Uterus (tissue), 4 donors: ENCODE measurements around the gene CHST11. TPM values are rescaled to one million over a fixed set of nuclear protein-coding genes. Genes with fewer than 3 reads are reported as not detected.

Experiments used
- DNase-seq, 2 donors: peaks; one replicate each; pipeline ENCODE4 v3.0.0-alpha.2; 2019 to 2020
- H3K27ac ChIP-seq, 2 donors: fragments of 200-600 bp; sonication (generic); 1 replicate in 1 of 2; 2 replicates in 1 of 2; pipeline ENCODE4 v1.5.1; 2016 to 2018
- H3K27me3 ChIP-seq, 2 donors: fragments of 200-600 bp; sonication (generic); one replicate each; pipeline ENCODE4 v1.5.1; 2018 to 2019; ENCODE audit warnings: control low read depth in 1 of 2
- H3K36me3 ChIP-seq, 2 donors: fragments of 200-600 bp; sonication (generic); one replicate each; pipeline ENCODE4 v1.5.1; 2019; ENCODE audit warnings: control low read depth in 1 of 2
- H3K4me1 ChIP-seq, 2 donors: fragments of 200-600 bp; sonication (generic); one replicate each; pipeline ENCODE4 v1.5.1; 2018 to 2019; ENCODE audit warnings: control low read depth in 1 of 2
- H3K4me3 ChIP-seq, 2 donors: fragments of 200-600 bp; sonication (generic); 1 replicate in 1 of 2; 2 replicates in 1 of 2; pipeline ENCODE4 v1.5.1; 2018 to 2019; ENCODE audit warnings: mild to moderate bottlenecking in 1 of 2
- H3K9me3 ChIP-seq, 2 donors: fragments of 200-600 bp; sonication (generic); one replicate each; pipeline ENCODE4 v1.5.1; 2019; ENCODE audit warnings: control low read depth in 1 of 2
- POLR2A ChIP-seq, 2 donors: fragments of 450-650 bp; IDR thresholded peaks; one replicate each; pipeline ENCODE4 v1.6.1; 2016; ENCODE audit warnings: antibody characterized with exemption in 2 of 2, mild to moderate bottlenecking in 1 of 2, moderate library complexity in 1 of 2
- intact Hi-C: fragments of 100-400 bp; cut with DNase I; formaldehyde crosslinking; loops from one replicate; pipeline ENCODE4 v1.15.1; 2023; ENCODE audit warnings: low total_unique reads
- total RNA-seq, 4 donors: library from RNA; depleted of rRNA in 3 of 4; stranded (reverse); fragments of >200 nt in 3 of 4; gene quantifications; one replicate each; pipeline versions ENCODE4 v1.1.0 to v1.2.4, GENCODE V29; 2014 to 2023
- TF ChIP-seq, protein P1 (sequence below), 4 experiments: fragments of 200-600 bp in 2 of 4; fragments of 450-650 bp in 2 of 4; sonication (generic) in 2 of 4; IDR thresholded peaks; one replicate each; pipeline ENCODE4 v1.5.1; 2016 to 2019; ENCODE audit warnings: antibody characterized with exemption in 4 of 4, mild to moderate bottlenecking in 2 of 4, moderate library complexity in 1 of 4
- donor health status: DM: yes; HTN: yes; CAD: no.

CHST11 gene
- total RNA-seq, 4 donors from 2014 or later, result 21.0 to 82.1 (median 58.7) TPM

DNA sequence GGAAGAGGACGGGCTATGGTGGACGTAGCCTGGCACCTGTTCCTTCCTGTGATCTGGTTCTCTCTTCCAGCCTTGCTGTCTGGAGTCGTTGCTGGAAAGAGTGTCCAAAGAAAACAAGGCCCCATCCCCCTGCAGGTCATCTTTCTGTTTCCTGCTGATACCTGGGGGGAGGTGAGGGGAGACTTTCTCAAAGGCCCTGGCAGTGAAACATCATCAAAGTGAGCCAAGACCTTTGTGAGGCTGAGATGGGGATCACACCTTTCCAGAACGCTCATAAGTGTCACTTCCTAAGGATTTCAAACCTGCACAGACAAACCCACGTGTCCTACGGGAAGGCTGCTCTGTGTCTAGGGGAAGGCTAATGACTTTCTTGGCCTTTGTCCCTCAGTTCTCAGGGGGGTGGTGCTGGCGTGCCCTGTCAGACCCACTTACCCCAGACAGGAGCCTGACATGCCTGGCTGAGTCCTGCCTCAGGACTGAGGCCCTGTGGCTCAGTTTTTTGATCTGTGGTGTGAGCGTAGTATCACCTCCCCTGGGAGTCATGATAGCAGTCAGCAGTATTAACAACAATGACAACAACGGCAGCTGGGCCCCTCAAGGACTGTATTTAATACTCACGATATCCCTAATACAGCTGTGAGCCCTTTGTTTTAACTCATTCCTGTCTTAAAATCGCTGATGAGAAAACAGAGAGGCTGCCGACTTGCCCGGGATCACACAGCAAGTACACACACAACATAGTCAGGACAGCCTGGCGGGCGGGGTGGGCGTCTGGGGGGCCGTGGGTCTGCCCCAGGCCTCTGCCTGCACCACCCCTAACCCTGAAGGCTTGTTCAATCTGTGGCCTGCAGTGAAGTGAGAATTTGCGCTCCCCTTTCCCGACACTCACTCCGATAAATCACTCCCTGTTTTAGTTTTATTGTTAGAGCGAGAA lies 266.1 kb downstream of the CHST11 start:
- Histone ChIP-seq H3K4me3 (no peak overlapping the region), H3K9me3 (no peaks in the 10 kb centered on the region), H3K27ac (no peak overlapping the region), H3K4me1 (no peaks in the 10 kb centered on the region), H3K27me3 (no peaks in the 10 kb centered on the region), H3K36me3 (no peaks in the 10 kb centered on the region)
- DNase-seq, result no peak
- intact Hi-C loops, result no loop called here
- TF ChIP-seq, protein P1, sequence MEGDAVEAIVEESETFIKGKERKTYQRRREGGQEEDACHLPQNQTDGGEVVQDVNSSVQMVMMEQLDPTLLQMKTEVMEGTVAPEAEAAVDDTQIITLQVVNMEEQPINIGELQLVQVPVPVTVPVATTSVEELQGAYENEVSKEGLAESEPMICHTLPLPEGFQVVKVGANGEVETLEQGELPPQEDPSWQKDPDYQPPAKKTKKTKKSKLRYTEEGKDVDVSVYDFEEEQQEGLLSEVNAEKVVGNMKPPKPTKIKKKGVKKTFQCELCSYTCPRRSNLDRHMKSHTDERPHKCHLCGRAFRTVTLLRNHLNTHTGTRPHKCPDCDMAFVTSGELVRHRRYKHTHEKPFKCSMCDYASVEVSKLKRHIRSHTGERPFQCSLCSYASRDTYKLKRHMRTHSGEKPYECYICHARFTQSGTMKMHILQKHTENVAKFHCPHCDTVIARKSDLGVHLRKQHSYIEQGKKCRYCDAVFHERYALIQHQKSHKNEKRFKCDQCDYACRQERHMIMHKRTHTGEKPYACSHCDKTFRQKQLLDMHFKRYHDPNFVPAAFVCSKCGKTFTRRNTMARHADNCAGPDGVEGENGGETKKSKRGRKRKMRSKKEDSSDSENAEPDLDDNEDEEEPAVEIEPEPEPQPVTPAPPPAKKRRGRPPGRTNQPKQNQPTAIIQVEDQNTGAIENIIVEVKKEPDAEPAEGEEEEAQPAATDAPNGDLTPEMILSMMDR (IDR thresholded peaks at IDR 0.05), result no peak
- TF ChIP-seq POLR2A (IDR thresholded peaks at IDR 0.05), result no peak

DNA sequence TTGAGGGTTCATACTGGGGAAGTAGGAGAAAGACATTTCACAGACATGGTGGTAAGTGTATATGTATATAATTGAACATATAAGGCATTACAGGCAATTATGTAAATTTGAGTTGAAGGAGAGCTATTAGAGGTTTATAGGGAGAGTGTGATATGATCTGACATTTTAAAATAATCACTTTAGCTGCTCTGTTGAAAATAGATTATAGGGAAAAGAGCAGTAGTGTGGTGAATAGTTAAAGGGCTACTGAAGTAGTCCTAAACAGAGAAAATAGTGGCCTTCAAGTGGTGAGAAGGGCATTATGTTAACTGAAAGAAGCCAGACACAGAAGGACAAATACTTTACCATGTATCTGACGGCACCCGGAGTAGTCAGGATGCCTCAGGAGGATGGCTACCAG lies 267.1 kb downstream of the CHST11 start:
- no peaks in the 10 kb centered on the region for H3K9me3 ChIP-seq
- H3K27ac ChIP-seq, result no peak overlapping the region
- H3K4me3 ChIP-seq, result no peak overlapping the region
- TF ChIP-seq, protein P1 (IDR thresholded peaks at IDR 0.05), result no peak
- TF ChIP-seq POLR2A (IDR thresholded peaks at IDR 0.05), result no peak
- no peaks in the 10 kb centered on the region for H3K36me3 ChIP-seq
- DNase-seq, result no peak
- H3K27me3 ChIP-seq, result no peaks in the 10 kb centered on the region
- no peaks in the 10 kb centered on the region for H3K4me1 ChIP-seq
- intact Hi-C loops, result no loop called here

DNA sequence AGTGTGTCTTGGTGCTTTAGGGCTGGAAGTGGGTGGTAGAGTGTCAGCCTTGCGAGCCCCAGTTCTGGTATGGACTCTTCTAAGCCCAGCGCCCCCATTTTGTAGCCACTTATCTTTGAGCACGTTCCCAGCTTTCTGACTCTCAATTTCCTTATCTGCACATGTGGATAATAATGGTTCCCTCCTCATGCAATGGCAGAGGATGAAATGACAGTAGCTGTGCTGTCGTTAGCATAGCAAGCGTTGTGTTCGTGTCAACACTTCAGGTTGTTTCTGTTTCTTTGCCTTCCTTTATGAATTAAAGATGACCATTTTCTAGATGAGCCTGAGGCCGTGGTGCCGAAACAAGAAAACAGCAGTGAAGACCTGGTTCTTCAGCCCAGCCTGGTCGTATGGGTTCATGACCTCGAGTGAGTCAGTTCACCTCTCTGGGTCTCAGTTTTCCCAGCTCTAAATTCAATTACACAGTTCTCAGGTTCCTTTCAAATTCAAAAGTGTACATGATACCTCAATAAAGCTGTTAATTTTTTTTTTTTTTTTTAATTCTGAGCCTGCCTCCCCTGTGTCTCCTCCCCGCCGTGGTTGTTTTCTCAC lies 268.3 kb downstream of the CHST11 start:
- DNase-seq, result no peak
- Histone ChIP-seq H3K27me3 (no peaks in the 10 kb centered on the region), H3K4me3 (no peak overlapping the region), H3K27ac (no peak overlapping the region), H3K4me1 (no peaks in the 10 kb centered on the region), H3K9me3 (no peaks in the 10 kb centered on the region), H3K36me3 (no peaks in the 10 kb centered on the region)
- intact Hi-C loops, result no loop called here
- no peak for TF ChIP-seq POLR2A (IDR thresholded peaks at IDR 0.05)
- TF ChIP-seq, protein P1 (IDR thresholded peaks at IDR 0.05), result no peak

DNA sequence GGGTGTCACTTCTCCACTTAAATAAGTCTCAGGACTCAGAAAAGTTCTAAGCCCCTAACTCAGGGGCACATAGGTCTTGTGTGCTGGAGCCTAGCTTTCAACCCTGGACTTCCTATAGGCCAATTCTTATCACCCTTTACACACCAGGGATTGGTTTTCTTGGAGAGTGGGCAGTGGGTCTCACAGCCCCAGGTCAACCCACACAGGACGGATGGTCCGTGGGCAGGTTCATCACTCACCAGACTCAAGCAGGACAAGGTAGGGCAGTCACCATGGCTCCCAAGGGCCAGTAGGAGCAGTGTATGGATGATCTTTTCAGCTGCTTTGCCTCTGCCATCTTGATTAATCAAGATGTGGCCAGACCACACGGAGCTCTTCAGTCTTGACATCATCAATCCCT lies 268.9 kb downstream of the CHST11 start:
- Histone ChIP-seq H3K27me3 (no peaks in the 10 kb centered on the region), H3K27ac (no peak overlapping the region), H3K36me3 (no peaks in the 10 kb centered on the region), H3K4me1 (no peaks in the 10 kb centered on the region), H3K9me3 (no peaks in the 10 kb centered on the region), H3K4me3 (no peak overlapping the region)
- TF ChIP-seq, protein P1 (IDR thresholded peaks at IDR 0.05), result no peak
- no peak for TF ChIP-seq POLR2A (IDR thresholded peaks at IDR 0.05)
- intact Hi-C loops, result no loop called here
- DNase-seq, result no peak
